ENCODE data around the gene MTMR11. TPM values are rescaled to one million over a fixed set of nuclear protein-coding genes. Genes with fewer than 3 reads are reported as not detected.

Gene MTMR11
- total and polyA plus RNA-seq, 2 experiments from 2014 or later = 2.4 to 3.6 TPM

DNA sequence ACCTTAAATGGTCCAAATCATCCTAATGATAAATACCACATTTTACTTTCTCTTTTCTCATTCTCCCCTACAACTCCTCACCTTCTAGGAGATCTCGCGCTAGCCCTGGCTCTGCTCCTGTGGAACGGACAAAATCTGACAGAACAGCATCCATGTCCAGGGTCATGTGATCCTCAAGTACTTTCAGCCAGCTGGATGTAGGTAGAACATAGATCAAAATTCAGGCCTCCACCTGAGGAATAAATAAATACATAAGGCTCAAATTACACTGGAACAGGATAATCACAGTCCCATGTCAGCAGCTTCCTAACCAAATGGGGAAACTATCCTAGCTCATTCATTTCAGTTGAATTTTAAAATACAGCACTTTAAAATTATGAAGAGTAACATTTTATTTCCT lies 40.7 kb upstream of the MTMR11 start:
- no peak for DNase-seq (ENCODE audit: low spot score)
- Histone ChIP-seq H3K27ac (ENCODE audit: low read depth) (no peak overlapping the region; the same call in 1 of the 2 replicates), H3K4me2 (no peak overlapping the region), H3K9me2 (ENCODE audit: insufficient read depth) (no peaks in the 10 kb centered on the region), H3K27me3 (ENCODE audit: insufficient read depth) (no peaks in the 10 kb centered on the region), H2AFZ (no peak overlapping the region), H3K79me2 (replicated peaks; ENCODE audit: insufficient read depth) (peaks cover 44% of the 10 kb centered on the region), H4K20me1 (replicated peaks; ENCODE audit: insufficient read depth) (peaks cover 15% of the 10 kb centered on the region), H3K36me3 (ENCODE audit: insufficient read depth) (peaks cover 10% of the 10 kb centered on the region), H3F3A (replicated peaks; ENCODE audit: low read depth) (no peaks in the 10 kb centered on the region), H3K4me1 (ENCODE audit: insufficient read depth) (no peaks in the 10 kb centered on the region), H3K4me3 (no peak overlapping the region)
- Mint-ChIP-seq H3K27ac (0 out of 2 replicates have a peak overlapping the region, but pooled peaks have one; percentile 32), H3K36me3 (ENCODE audit: low read depth) (peaks cover 26% of the 10 kb centered on the region), H3K4me3 (no peak overlapping the region), H3K9me3 (no peaks in the 10 kb centered on the region), H3K4me1 (no peaks in the 10 kb centered on the region), H3K27me3 (ENCODE audit: insufficient read depth, low read depth, poor library complexity) (no peaks in the 10 kb centered on the region)
- no peak for TF ChIP-seq CTCF (conservative IDR thresholded peaks at IDR 0.05; ENCODE audit: low read depth in 2 of 2)
- TF ChIP-seq, protein P1, sequence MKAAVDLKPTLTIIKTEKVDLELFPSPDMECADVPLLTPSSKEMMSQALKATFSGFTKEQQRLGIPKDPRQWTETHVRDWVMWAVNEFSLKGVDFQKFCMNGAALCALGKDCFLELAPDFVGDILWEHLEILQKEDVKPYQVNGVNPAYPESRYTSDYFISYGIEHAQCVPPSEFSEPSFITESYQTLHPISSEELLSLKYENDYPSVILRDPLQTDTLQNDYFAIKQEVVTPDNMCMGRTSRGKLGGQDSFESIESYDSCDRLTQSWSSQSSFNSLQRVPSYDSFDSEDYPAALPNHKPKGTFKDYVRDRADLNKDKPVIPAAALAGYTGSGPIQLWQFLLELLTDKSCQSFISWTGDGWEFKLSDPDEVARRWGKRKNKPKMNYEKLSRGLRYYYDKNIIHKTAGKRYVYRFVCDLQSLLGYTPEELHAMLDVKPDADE (IDR thresholded peaks at IDR 0.05) = no peak
- TF ChIP-seq STAT1 (IDR thresholded peaks at IDR 0.05; ENCODE audit: unreplicated experiment) = no peak
- TF ChIP-seq NANOG (IDR thresholded peaks at IDR 0.05; ENCODE audit: borderline replicate concordance) = no peak
- no peak for TF ChIP-seq POLR2AphosphoS5 (IDR thresholded peaks at IDR 0.05; ENCODE audit: low read depth)
- TF ChIP-seq EZH2 (IDR thresholded peaks at IDR 0.05; ENCODE audit: low read depth, unreplicated experiment) = no peak
- no peak for TF ChIP-seq REST (IDR thresholded peaks at IDR 0.05; ENCODE audit: unreplicated experiment)
- ATAC-seq = no peak

- no peaks in the 10 kb centered on the region for H3K9me2 ChIP-seq (ENCODE audit: insufficient read depth)
- Mint-ChIP-seq H3K4me1 (no peaks in the 10 kb centered on the region), H3K4me3 (no peak overlapping the region), H3K9me3 (no peaks in the 10 kb centered on the region), H3K27ac (no peak overlapping the region), H3K27me3 (ENCODE audit: insufficient read depth, low read depth, poor library complexity) (no peaks in the 10 kb centered on the region), H3K36me3 (ENCODE audit: low read depth) (peaks cover 35% of the 10 kb centered on the region)
- ATAC-seq (no peak), DNase-seq (ENCODE audit: low spot score) (no peak)
- no peaks in the 10 kb centered on the region for H3F3A ChIP-seq (replicated peaks; ENCODE audit: low read depth)
- H3K4me1 ChIP-seq (ENCODE audit: insufficient read depth) = no peaks in the 10 kb centered on the region
- no peak overlapping the region for H2AFZ ChIP-seq
- peaks cover 3% of the 10 kb centered on the region for H4K20me1 ChIP-seq (replicated peaks; ENCODE audit: insufficient read depth)
- H3K79me2 ChIP-seq (replicated peaks; ENCODE audit: insufficient read depth) = peaks cover 2% of the 10 kb centered on the region; the same call in 1 of the 2 replicates
- H3K4me3 ChIP-seq = no peak overlapping the region
- H3K4me2 ChIP-seq = no peak overlapping the region
- H3K36me3 ChIP-seq (ENCODE audit: insufficient read depth) = peaks cover 15% of the 10 kb centered on the region
- no peak overlapping the region for H3K27ac ChIP-seq (ENCODE audit: low read depth)
- H3K27me3 ChIP-seq (ENCODE audit: insufficient read depth) = no peaks in the 10 kb centered on the region
- TF ChIP-seq, protein P2, sequence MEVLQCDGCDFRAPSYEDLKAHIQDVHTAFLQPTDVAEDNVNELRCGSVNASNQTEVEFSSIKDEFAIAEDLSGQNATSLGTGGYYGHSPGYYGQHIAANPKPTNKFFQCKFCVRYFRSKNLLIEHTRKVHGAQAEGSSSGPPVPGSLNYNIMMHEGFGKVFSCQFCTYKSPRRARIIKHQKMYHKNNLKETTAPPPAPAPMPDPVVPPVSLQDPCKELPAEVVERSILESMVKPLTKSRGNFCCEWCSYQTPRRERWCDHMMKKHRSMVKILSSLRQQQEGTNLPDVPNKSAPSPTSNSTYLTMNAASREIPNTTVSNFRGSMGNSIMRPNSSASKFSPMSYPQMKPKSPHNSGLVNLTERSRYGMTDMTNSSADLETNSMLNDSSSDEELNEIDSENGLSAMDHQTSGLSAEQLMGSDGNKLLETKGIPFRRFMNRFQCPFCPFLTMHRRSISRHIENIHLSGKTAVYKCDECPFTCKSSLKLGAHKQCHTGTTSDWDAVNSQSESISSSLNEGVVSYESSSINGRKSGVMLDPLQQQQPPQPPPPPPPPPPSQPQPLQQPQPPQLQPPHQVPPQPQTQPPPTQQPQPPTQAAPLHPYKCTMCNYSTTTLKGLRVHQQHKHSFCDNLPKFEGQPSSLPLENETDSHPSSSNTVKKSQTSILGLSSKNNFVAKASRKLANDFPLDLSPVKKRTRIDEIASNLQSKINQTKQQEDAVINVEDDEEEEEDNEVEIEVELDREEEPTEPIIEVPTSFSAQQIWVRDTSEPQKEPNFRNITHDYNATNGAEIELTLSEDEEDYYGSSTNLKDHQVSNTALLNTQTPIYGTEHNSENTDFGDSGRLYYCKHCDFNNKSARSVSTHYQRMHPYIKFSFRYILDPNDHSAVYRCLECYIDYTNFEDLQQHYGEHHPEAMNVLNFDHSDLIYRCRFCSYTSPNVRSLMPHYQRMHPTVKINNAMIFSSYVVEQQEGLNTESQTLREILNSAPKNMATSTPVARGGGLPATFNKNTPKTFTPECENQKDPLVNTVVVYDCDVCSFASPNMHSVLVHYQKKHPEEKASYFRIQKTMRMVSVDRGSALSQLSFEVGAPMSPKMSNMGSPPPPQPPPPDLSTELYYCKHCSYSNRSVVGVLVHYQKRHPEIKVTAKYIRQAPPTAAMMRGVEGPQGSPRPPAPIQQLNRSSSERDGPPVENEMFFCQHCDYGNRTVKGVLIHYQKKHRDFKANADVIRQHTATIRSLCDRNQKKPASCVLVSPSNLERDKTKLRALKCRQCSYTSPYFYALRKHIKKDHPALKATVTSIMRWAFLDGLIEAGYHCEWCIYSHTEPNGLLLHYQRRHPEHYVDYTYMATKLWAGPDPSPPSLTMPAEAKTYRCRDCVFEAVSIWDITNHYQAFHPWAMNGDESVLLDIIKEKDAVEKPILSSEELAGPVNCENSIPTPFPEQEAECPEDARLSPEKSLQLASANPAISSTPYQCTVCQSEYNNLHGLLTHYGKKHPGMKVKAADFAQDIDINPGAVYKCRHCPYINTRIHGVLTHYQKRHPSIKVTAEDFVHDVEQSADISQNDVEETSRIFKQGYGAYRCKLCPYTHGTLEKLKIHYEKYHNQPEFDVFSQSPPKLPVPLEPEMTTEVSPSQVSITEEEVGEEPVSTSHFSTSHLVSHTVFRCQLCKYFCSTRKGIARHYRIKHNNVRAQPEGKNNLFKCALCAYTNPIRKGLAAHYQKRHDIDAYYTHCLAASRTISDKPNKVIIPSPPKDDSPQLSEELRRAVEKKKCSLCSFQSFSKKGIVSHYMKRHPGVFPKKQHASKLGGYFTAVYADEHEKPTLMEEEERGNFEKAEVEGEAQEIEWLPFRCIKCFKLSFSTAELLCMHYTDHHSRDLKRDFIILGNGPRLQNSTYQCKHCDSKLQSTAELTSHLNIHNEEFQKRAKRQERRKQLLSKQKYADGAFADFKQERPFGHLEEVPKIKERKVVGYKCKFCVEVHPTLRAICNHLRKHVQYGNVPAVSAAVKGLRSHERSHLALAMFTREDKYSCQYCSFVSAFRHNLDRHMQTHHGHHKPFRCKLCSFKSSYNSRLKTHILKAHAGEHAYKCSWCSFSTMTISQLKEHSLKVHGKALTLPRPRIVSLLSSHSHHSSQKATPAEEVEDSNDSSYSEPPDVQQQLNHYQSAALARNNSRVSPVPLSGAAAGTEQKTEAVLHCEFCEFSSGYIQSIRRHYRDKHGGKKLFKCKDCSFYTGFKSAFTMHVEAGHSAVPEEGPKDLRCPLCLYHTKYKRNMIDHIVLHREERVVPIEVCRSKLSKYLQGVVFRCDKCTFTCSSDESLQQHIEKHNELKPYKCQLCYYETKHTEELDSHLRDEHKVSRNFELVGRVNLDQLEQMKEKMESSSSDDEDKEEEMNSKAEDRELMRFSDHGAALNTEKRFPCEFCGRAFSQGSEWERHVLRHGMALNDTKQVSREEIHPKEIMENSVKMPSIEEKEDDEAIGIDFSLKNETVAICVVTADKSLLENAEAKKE (CRISPR knock-in tag; IDR thresholded peaks at IDR 0.05) = no peak
- TF ChIP-seq JUNB (IDR thresholded peaks at IDR 0.05; ENCODE audit: unreplicated experiment) = no peak
- TF ChIP-seq ZNF331 (CRISPR knock-in tag; IDR thresholded peaks at IDR 0.05; ENCODE audit: low read depth) = no peak
- TF ChIP-seq POLR2AphosphoS5 (IDR thresholded peaks at IDR 0.05; ENCODE audit: low read depth) = no peak
Observed at GRCh38 chr1:149972547-149972946, 35.9 kb upstream of the MTMR11 start.

All from GM23338 (cell line).